ENCODE results near the gene MPHOSPH6. TPM values are rescaled to one million over a fixed set of nuclear protein-coding genes. Genes with fewer than 3 reads are reported as not detected.

Gene MPHOSPH6
- total and polyA plus RNA-seq, 2 of the 4 experiments (the other 2 are of a cell fraction), result 5.4 to 15.5 TPM

GRCh38 chr16:82108774-82109173, 61.2 kb downstream of the MPHOSPH6 start:
- no peak overlapping the region for H2BK15ac ChIP-seq (ENCODE audit: low read depth, low read length)
- H4K20me1 ChIP-seq (ENCODE audit: insufficient read depth, low read length), result no peaks in the 10 kb centered on the region
- H3K4me1 ChIP-seq (ENCODE audit: control insufficient read depth, insufficient read depth, low read length), result no peaks in the 10 kb centered on the region
- H4K5ac ChIP-seq (ENCODE audit: low read depth, low read length), result no peak overlapping the region
- no TSS peak for BruUV-seq (replicated peaks)
- H4K8ac ChIP-seq (ENCODE audit: low read depth in 2 of 2, low read length in 2 of 2), result no peak overlapping the region
- ChIA-PET POLR2A (ENCODE audit: unreplicated experiment) (no interaction called here), CTCF (no interaction called here)
- H3K4me2 ChIP-seq (ENCODE audit: low read depth, low read length), result no peak overlapping the region
- no peak overlapping the region for H3K27ac ChIP-seq (ENCODE audit: insufficient read depth, low read length)
- no peaks in the 10 kb centered on the region for H3K9me1 ChIP-seq (ENCODE audit: insufficient read depth, low read length)
- H3K23ac ChIP-seq (ENCODE audit: low read depth, low read length), result no peak overlapping the region
- intact Hi-C loops (cut with micrococcal nuclease) (no loop called here), dilution Hi-C loops (cut with HindIII; ENCODE audit: low sequenced_read_pairs, unreplicated experiment) (no loop called here), in situ Hi-C loops (cut with MboI; ENCODE audit: low sequenced_read_pairs) (no loop called here)
- H2AK9ac ChIP-seq (replicated peaks; ENCODE audit: low read depth, low read length, poor library complexity), result no peak overlapping the region
- no peak overlapping the region for H3K14ac ChIP-seq (replicated peaks; ENCODE audit: low read depth, low read length)
- no peak overlapping the region for H2BK20ac ChIP-seq (ENCODE audit: low read depth, low read length)
- no peak overlapping the region for H2BK120ac ChIP-seq (ENCODE audit: low read depth, low read length)
- ATAC-seq (ENCODE audit: low read depth) (no peak), DNase-seq (no peak)
- H3K27me3 ChIP-seq (ENCODE audit: control insufficient read depth, insufficient read depth, low read length), result no peaks in the 10 kb centered on the region; the same call in 1 of the 2 replicates
- no peak overlapping the region for H3K56ac ChIP-seq (ENCODE audit: extremely low read depth, insufficient read depth, low read length)
- H2AFZ ChIP-seq (replicated peaks; ENCODE audit: low read length, poor library complexity), result no peak overlapping the region
- H2BK5ac ChIP-seq (ENCODE audit: low read depth, low read length, poor library complexity, severe bottlenecking), result no peak overlapping the region
- WGBS, 2 experiments (ENCODE audit: extremely low coverage in 2 of 2, insufficient read length in 1 of 2), result 67% methylated on average over 3 of the region's 6 CpGs; no CpG with 5 or more reads in 1 of the 2 experiments
- no peaks in the 10 kb centered on the region for H3K9me3 ChIP-seq (ENCODE audit: control insufficient read depth, insufficient read depth, low read length)
- no peak overlapping the region for H3K9ac ChIP-seq (ENCODE audit: low read depth, low read length)
- H3K79me1 ChIP-seq (ENCODE audit: low read depth in 1 of 2, low read length in 2 of 2), result no peaks in the 10 kb centered on the region
- no peaks in the 10 kb centered on the region for H3K36me3 ChIP-seq (ENCODE audit: control insufficient read depth, insufficient read depth, low read length)
- H3K18ac ChIP-seq (ENCODE audit: low read depth, low read length), result no peak overlapping the region
- no peak overlapping the region for H4K91ac ChIP-seq (ENCODE audit: insufficient read depth, low read depth, low read length)
- H3K4me3 ChIP-seq (ENCODE audit: insufficient read depth, low read depth, low read length), result no peak overlapping the region
- H2AK5ac ChIP-seq (ENCODE audit: low read depth, low read length), result no peak overlapping the region
- no peak overlapping the region for H3K4ac ChIP-seq (ENCODE audit: low read depth, low read length)
- TF ChIP-seq MXI1 (IDR thresholded peaks at IDR 0.05; ENCODE audit: borderline replicate concordance, low read depth, low read length) (no peak), ELK1 (IDR thresholded peaks at IDR 0.05; ENCODE audit: borderline replicate concordance, low read depth, low read length) (no peak), RFX5 (IDR thresholded peaks at IDR 0.05; ENCODE audit: low read depth, low read length) (no peak), CHD1 (IDR thresholded peaks at IDR 0.05; ENCODE audit: low read depth, low read length) (no peak), MAFK (IDR thresholded peaks at IDR 0.05; ENCODE audit: low read depth, low read length) (no peak)

All from IMR-90 (cell line).